Gastroesophageal sphincter (tissue), 3 donors: ENCODE data around the gene SLC22A31.

Experiments
- CTCF ChIP-seq, 4 experiments: fragments of 200-600 bp in 2 of 4; fragments of 450-650 bp in 2 of 4; sonication (generic) in 1 of 4; IDR thresholded peaks; one replicate each; pipeline ENCODE4 v1.5.1; 2017 to 2019; ENCODE audit warnings: antibody characterized with exemption in 4 of 4, mild to moderate bottlenecking in 2 of 4, moderate library complexity in 2 of 4
- POLR2A ChIP-seq, 2 donors: fragments of 450-650 bp; IDR thresholded peaks; one replicate each; pipeline ENCODE4 v1.6.1; 2017; ENCODE audit warnings: antibody characterized with exemption in 2 of 2, mild to moderate bottlenecking in 2 of 2, moderate library complexity in 1 of 2
- POLR2AphosphoS5 ChIP-seq: sonication (generic); formaldehyde crosslinking; IDR thresholded peaks from one replicate; pipeline ENCODE4 v1.6.1; 2017; ENCODE audit warnings: antibody characterized with exemption

- TF ChIP-seq POLR2A (IDR thresholded peaks at IDR 0.05) = no peak
- no peak for TF ChIP-seq CTCF (IDR thresholded peaks at IDR 0.05)
- TF ChIP-seq POLR2AphosphoS5 = no peak
Measured at GRCh38 chr16:89166696-89167424, 33.5 kb downstream of the SLC22A31 start.
